Type B pancreatic cell (in vitro differentiated cells): Measurements from ENCODE around the gene KDM4F. TPM values are rescaled to one million over a fixed set of nuclear protein-coding genes. Genes with fewer than 3 reads are reported as not detected.

Experiments used
- DNase-seq: peaks from one replicate; pipeline ENCODE4 v3.0.0; 2021; ENCODE audit warnings: mixed read lengths; ENCODE audit not compliant: unreplicated experiment; ENCODE audit errors: extremely low spot score
- H3K27ac Mint-ChIP-seq: 2 replicates; pipeline ENCODE4 v1.8.0; 2021; ENCODE audit warnings: mild to moderate bottlenecking, mixed read lengths
- H3K27me3 Mint-ChIP-seq: 2 replicates; pipeline ENCODE4 v1.8.0; 2021; ENCODE audit warnings: mixed read lengths
- H3K36me3 Mint-ChIP-seq: 2 replicates; pipeline ENCODE4 v1.8.0; 2021; ENCODE audit warnings: mixed read lengths
- H3K4me1 Mint-ChIP-seq: one replicate; pipeline ENCODE4 v1.8.0; 2021; ENCODE audit warnings: mixed read lengths; ENCODE audit not compliant: unreplicated experiment
- H3K4me3 Mint-ChIP-seq: 2 replicates; pipeline ENCODE4 v1.8.0; 2021; ENCODE audit warnings: mild to moderate bottlenecking, mixed read lengths
- H3K9me3 Mint-ChIP-seq: 2 replicates; pipeline ENCODE4 v1.8.0; 2021; ENCODE audit warnings: mixed read lengths
- CTCF ChIP-seq: fragments of 200-600 bp; sonication (generic); conservative IDR thresholded peaks from 2 replicates; pipeline ENCODE4 v1.5.0; 2021; ENCODE audit warnings: antibody characterized with exemption, mild to moderate bottlenecking
- total RNA-seq: library from RNA; stranded (reverse); gene quantifications from 2 replicates; pipeline ENCODE4 v1.2.1, GENCODE V29; 2021; ENCODE audit warnings: low replicate concordance

The KDM4F gene
- total RNA-seq, 1 donor from 2014 or later, result not detected

DNA sequence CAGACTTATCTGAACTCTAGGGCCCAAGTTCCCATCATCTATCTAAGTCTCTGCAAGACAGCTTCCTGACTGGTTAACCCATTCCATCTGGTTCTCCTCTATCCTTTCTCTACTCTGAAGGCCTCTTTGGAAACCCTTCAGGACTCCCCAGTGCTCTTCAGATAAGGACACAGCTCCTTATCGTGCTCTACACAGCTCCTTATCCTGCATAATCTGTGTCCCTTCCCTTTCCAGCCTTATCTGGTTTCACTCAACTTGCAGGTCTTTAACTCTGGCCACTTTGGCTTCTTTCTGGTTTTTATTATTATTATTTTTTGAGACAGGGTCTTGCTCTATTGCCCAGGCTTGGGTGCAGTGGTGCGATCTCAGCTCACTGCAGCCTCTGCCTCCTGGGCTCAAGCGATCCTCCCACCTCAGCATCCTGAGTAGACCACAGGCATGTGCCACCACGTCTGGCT lies 51.0 kb downstream of the KDM4F start:
- H3K4me1 Mint-ChIP-seq, result no peaks in the 10 kb centered on the region
- no peak for TF ChIP-seq CTCF
- H3K27me3 Mint-ChIP-seq, result no peaks in the 10 kb centered on the region

More for the DNA sequence above, 51.0 kb downstream of the KDM4F start:
- Mint-ChIP-seq H3K27ac (no peak overlapping the region), H3K36me3 (no peaks in the 10 kb centered on the region), H3K4me3 (no peak overlapping the region), H3K9me3 (no peaks in the 10 kb centered on the region)
- no peak for DNase-seq

Other genes with a start within 250 kb of the KDM4F start
- gene CWC15, start 75.9 kb upstream of the KDM4F start, total RNA-seq, result 66.4 and 76.8 TPM in 2 replicates
- 0.83 and 2.4 TPM in 2 replicates for gene KDM4D, start 75.7 kb upstream of the KDM4F start, total RNA-seq
- not detected in 2 replicates for gene KDM4E, start 24.2 kb upstream of the KDM4F start, total RNA-seq
- 43.7 and 68.9 TPM in 2 replicates for gene SRSF8, start 17.5 kb downstream of the KDM4F start, total RNA-seq
- 12.0 and 23.6 TPM in 2 replicates for gene ENDOD1, start 40.4 kb downstream of the KDM4F start, total RNA-seq
- gene SESN3, start 181.8 kb downstream of the KDM4F start, total RNA-seq, result 58.2 and 107 TPM in 2 replicates